ENCODE results near the gene LRRC49.

LRRC49 gene

GRCh38 chr15:70882361-70882760 is 10.3 kb upstream of the LRRC49 start:
- TF ChIP-seq GATA3 (IDR thresholded peaks at IDR 0.05; ENCODE audit: low read depth, low read length): no peak
- no peak for TF ChIP-seq GATA2 (IDR thresholded peaks at IDR 0.05; ENCODE audit: low read depth, low read length)

- no peak for TF ChIP-seq GATA3 (IDR thresholded peaks at IDR 0.05; ENCODE audit: low read depth, low read length)
- no peak for TF ChIP-seq GATA2 (IDR thresholded peaks at IDR 0.05; ENCODE audit: low read depth, low read length)
Measured at GRCh38 chr15:70892912-70893560, 410 bp downstream of the LRRC49 start.

GRCh38 chr15:70902107-70902506 is 9.5 kb downstream of the LRRC49 start:
- TF ChIP-seq GATA3 (IDR thresholded peaks at IDR 0.05; ENCODE audit: low read depth, low read length) (no peak), GATA2 (IDR thresholded peaks at IDR 0.05; ENCODE audit: low read depth, low read length) (no peak)

- no peak for TF ChIP-seq GATA3 (IDR thresholded peaks at IDR 0.05; ENCODE audit: low read depth, low read length)
- TF ChIP-seq GATA2 (IDR thresholded peaks at IDR 0.05; ENCODE audit: low read depth, low read length): no peak
Measured at GRCh38 chr15:70906842-70907241, 14.2 kb downstream of the LRRC49 start.

GRCh38 chr15:70907784-70908471 is 15.3 kb downstream of the LRRC49 start:
- TF ChIP-seq GATA2 (IDR thresholded peaks at IDR 0.05; ENCODE audit: low read depth, low read length) (no peak), GATA3 (IDR thresholded peaks at IDR 0.05; ENCODE audit: low read depth, low read length) (no peak)

- TF ChIP-seq GATA2 (IDR thresholded peaks at IDR 0.05; ENCODE audit: low read depth, low read length) (no peak), GATA3 (IDR thresholded peaks at IDR 0.05; ENCODE audit: low read depth, low read length) (no peak)
Measured at GRCh38 chr15:70910958-70911357, 18.3 kb downstream of the LRRC49 start.

- TF ChIP-seq GATA3 (IDR thresholded peaks at IDR 0.05; ENCODE audit: low read depth, low read length) (no peak), GATA2 (IDR thresholded peaks at IDR 0.05; ENCODE audit: low read depth, low read length) (no peak)
Measured at GRCh38 chr15:70912187-70912586, 19.6 kb downstream of the LRRC49 start.

GRCh38 chr15:70916531-70916930 is 23.9 kb downstream of the LRRC49 start:
- no peak for TF ChIP-seq GATA3 (IDR thresholded peaks at IDR 0.05; ENCODE audit: low read depth, low read length)
- no peak for TF ChIP-seq GATA2 (IDR thresholded peaks at IDR 0.05; ENCODE audit: low read depth, low read length)

GRCh38 chr15:70917955-70918354 is 25.3 kb downstream of the LRRC49 start:
- TF ChIP-seq GATA3 (IDR thresholded peaks at IDR 0.05; ENCODE audit: low read depth, low read length) (no peak), GATA2 (IDR thresholded peaks at IDR 0.05; ENCODE audit: low read depth, low read length) (no peak)

- TF ChIP-seq GATA2 (IDR thresholded peaks at IDR 0.05; ENCODE audit: low read depth, low read length) (no peak), GATA3 (IDR thresholded peaks at IDR 0.05; ENCODE audit: low read depth, low read length) (no peak)
Measured at GRCh38 chr15:70920981-70921696, 28.5 kb downstream of the LRRC49 start.

- no peak for TF ChIP-seq GATA2 (IDR thresholded peaks at IDR 0.05; ENCODE audit: low read depth, low read length)
Measured at GRCh38 chr15:70922119-70922518, 29.5 kb downstream of the LRRC49 start.

- no peak for TF ChIP-seq GATA3 (IDR thresholded peaks at IDR 0.05; ENCODE audit: low read depth, low read length)
- TF ChIP-seq GATA2 (IDR thresholded peaks at IDR 0.05; ENCODE audit: low read depth, low read length): no peak
Measured at GRCh38 chr15:70923311-70924080, 30.9 kb downstream of the LRRC49 start.

GRCh38 chr15:70931821-70932220 is 39.2 kb downstream of the LRRC49 start:
- no peak for TF ChIP-seq GATA2 (IDR thresholded peaks at IDR 0.05; ENCODE audit: low read depth, low read length)
- TF ChIP-seq GATA3 (IDR thresholded peaks at IDR 0.05; ENCODE audit: low read depth, low read length): no peak

GRCh38 chr15:70932397-70932796 is 39.8 kb downstream of the LRRC49 start:
- TF ChIP-seq GATA3 (IDR thresholded peaks at IDR 0.05; ENCODE audit: low read depth, low read length) (no peak), GATA2 (IDR thresholded peaks at IDR 0.05; ENCODE audit: low read depth, low read length) (no peak)

All from SH-SY5Y (cell line).